Mammary epithelial cell (primary cell): ENCODE data around the gene MYBBP1A.

Experiments
- CTCF ChIP-seq, 2 donors: IDR thresholded peaks in 1 of 2; conservative IDR thresholded peaks in 1 of 2; 2 replicates each; pipeline ENCODE4 v1.5.1; 2011 to 2012; ENCODE audit warnings: inconsistent platforms in 2 of 2, low read length in 2 of 2, mild to moderate bottlenecking in 2 of 2, control low read depth in 1 of 2, low read depth in 1 of 2; ENCODE audit not compliant: insufficient read depth in 1 of 2; ENCODE audit errors: extremely low read depth in 1 of 2
- EZH2 ChIP-seq: IDR thresholded peaks from 2 replicates; pipeline ENCODE4 v1.6.1; 2012; ENCODE audit warnings: low read length, inconsistent platforms, borderline replicate concordance

- TF ChIP-seq CTCF (conservative IDR thresholded peaks at IDR 0.05 in 1 of 2, IDR thresholded peaks at IDR 0.05 in 1 of 2; ENCODE audit: extremely low read depth in 1 of 2, insufficient read depth in 1 of 2, low read depth in 1 of 2, low read length in 2 of 2) (no peak), EZH2 (no peak)
Measured at GRCh38 chr17:4522661-4523060, 32.5 kb downstream of the MYBBP1A start.
